H9 (cell line): Measurements from ENCODE around the gene COTL1. TPM values are rescaled to one million over a fixed set of nuclear protein-coding genes. Genes with fewer than 3 reads are reported as not detected.

Source experiments
- DNase-seq: peaks from one replicate; pipeline ENCODE4 v3.0.0-alpha.2; 2017
- H2AFZ ChIP-seq: one replicate; pipeline ENCODE4 v1.6.1; 2013; ENCODE audit warnings: mild to moderate bottlenecking, low read length, control low read depth, moderate library complexity
- H2AK5ac ChIP-seq: 2 replicates; pipeline ENCODE4 v1.6.1; 2013; ENCODE audit warnings: low read length, control low read depth, mixed read lengths; ENCODE audit not compliant: insufficient read length
- H2BK120ac ChIP-seq: one replicate; pipeline ENCODE4 v1.6.1; 2013; ENCODE audit warnings: low read depth, mild to moderate bottlenecking, low read length, control low read depth, inconsistent platforms; ENCODE audit not compliant: poor library complexity, severe bottlenecking
- H2BK12ac ChIP-seq: 2 replicates; pipeline ENCODE4 v1.6.1; 2013; ENCODE audit warnings: low read length, control low read depth, mixed read lengths, low read depth; ENCODE audit not compliant: insufficient read length
- H2BK15ac ChIP-seq: 2 replicates; pipeline ENCODE4 v1.6.1; 2013; ENCODE audit warnings: low read depth, low read length, control low read depth
- H2BK20ac ChIP-seq: one replicate; pipeline ENCODE4 v1.6.1; 2013; ENCODE audit warnings: low read depth, mild to moderate bottlenecking, low read length, control low read depth, inconsistent platforms; ENCODE audit not compliant: poor library complexity, severe bottlenecking
- H2BK5ac ChIP-seq: 2 replicates; pipeline ENCODE4 v1.6.1; 2013; ENCODE audit warnings: low read length, control low read depth, mixed read lengths; ENCODE audit not compliant: insufficient read length
- H3K14ac ChIP-seq: 2 replicates; pipeline ENCODE4 v1.6.1; 2013; ENCODE audit warnings: low read length, control low read depth; ENCODE audit not compliant: insufficient read depth
- H3K18ac ChIP-seq: 2 replicates; pipeline ENCODE4 v1.6.1; 2013; ENCODE audit warnings: low read depth, mild to moderate bottlenecking, mixed read lengths, low read length, control low read depth; ENCODE audit not compliant: insufficient read length
- H3K23ac ChIP-seq: 2 replicates; pipeline ENCODE4 v1.6.1; 2013; ENCODE audit warnings: low read length, control low read depth, mixed read lengths, low read depth; ENCODE audit not compliant: insufficient read length
- H3K23me2 ChIP-seq: 2 replicates; pipeline ENCODE4 v1.6.1; 2013; ENCODE audit warnings: low read depth, mild to moderate bottlenecking, mixed read lengths, low read length, control low read depth; ENCODE audit not compliant: insufficient read length, poor library complexity, severe bottlenecking
- H3K27ac ChIP-seq: 2 replicates; pipeline ENCODE4 v1.5.1; 2013; ENCODE audit warnings: low read length, control low read depth, mixed read lengths, low read depth; ENCODE audit not compliant: insufficient read length
- H3K27me3 ChIP-seq: 2 replicates; pipeline ENCODE4 v1.6.1; 2013; ENCODE audit warnings: low read length, control low read depth, inconsistent platforms; ENCODE audit not compliant: insufficient read depth
- H3K4ac ChIP-seq: 2 replicates; pipeline ENCODE4 v1.6.1; 2013; ENCODE audit warnings: low read depth, mild to moderate bottlenecking, control low read depth, inconsistent platforms, low read length, moderate library complexity
- H3K4me1 ChIP-seq: 2 replicates; pipeline ENCODE4 v1.6.1; 2013; ENCODE audit warnings: low read length, control low read depth, inconsistent platforms; ENCODE audit not compliant: insufficient read depth
- H3K4me2 ChIP-seq: 2 replicates; pipeline ENCODE4 v1.6.1; 2013; ENCODE audit warnings: low read length, control low read depth, mixed read lengths; ENCODE audit not compliant: insufficient read length, insufficient read depth
- H3K56ac ChIP-seq: 2 replicates; pipeline ENCODE4 v1.6.1; 2013; ENCODE audit warnings: low read depth, mild to moderate bottlenecking, mixed read lengths, low read length, control low read depth; ENCODE audit not compliant: insufficient read length
- H3K79me1 ChIP-seq: 2 replicates; pipeline ENCODE4 v1.6.1; 2013; ENCODE audit warnings: low read depth, mild to moderate bottlenecking, moderate library complexity, low read length, control low read depth, inconsistent platforms; ENCODE audit not compliant: insufficient read depth, poor library complexity, severe bottlenecking
- H3K79me2 ChIP-seq: 2 replicates; pipeline ENCODE4 v1.6.1; 2013; ENCODE audit warnings: low read length, control low read depth, inconsistent platforms; ENCODE audit not compliant: insufficient read depth
- H3K9ac ChIP-seq: 2 replicates; pipeline ENCODE4 v1.6.1; 2013; ENCODE audit warnings: low read length, control low read depth, mixed read lengths; ENCODE audit not compliant: insufficient read length; ENCODE audit errors: extremely low read depth
- H3K9me3 ChIP-seq: one replicate; pipeline ENCODE4 v1.6.1; 2013; ENCODE audit warnings: low read depth, low read length, inconsistent platforms; ENCODE audit not compliant: control insufficient read depth
- H3T11ph ChIP-seq: one replicate; pipeline ENCODE4 v1.6.1; 2013; ENCODE audit warnings: mild to moderate bottlenecking, low read length, control low read depth, inconsistent platforms
- H4K20me1 ChIP-seq: one replicate; pipeline ENCODE4 v1.6.1; 2013; ENCODE audit not compliant: control insufficient read depth, insufficient read length, insufficient read depth
- H4K5ac ChIP-seq: 2 replicates; pipeline ENCODE4 v1.6.1; 2013; ENCODE audit warnings: low read depth, mild to moderate bottlenecking, mixed read lengths, low read length, control low read depth; ENCODE audit not compliant: insufficient read length
- H4K8ac ChIP-seq: replicated peaks from 2 replicates; pipeline ENCODE4 v1.6.1; 2013; ENCODE audit warnings: low read length, control low read depth, mixed read lengths, low read depth; ENCODE audit not compliant: insufficient read length
- H4K91ac ChIP-seq: 2 replicates; pipeline ENCODE4 v1.6.1; 2013; ENCODE audit warnings: low read depth, mild to moderate bottlenecking, moderate library complexity, mixed read lengths, low read length, control low read depth; ENCODE audit not compliant: insufficient read length
- H3K27ac Mint-ChIP-seq, 3 experiments: 2 replicates in 2 of 3; 3 replicates in 1 of 3; pipeline ENCODE4 v1.8.0; 2020 to 2021; ENCODE audit warnings: mixed read lengths in 3 of 3, mild to moderate bottlenecking in 1 of 3, moderate library complexity in 1 of 3
- H3K27me3 Mint-ChIP-seq: 2 replicates; pipeline ENCODE4 v1.8.0; 2021; ENCODE audit warnings: low read depth, mild to moderate bottlenecking, moderate library complexity, mixed read lengths
- H3K36me3 Mint-ChIP-seq, 3 experiments: 2 replicates in 2 of 3; 3 replicates in 1 of 3; pipeline ENCODE4 v1.8.0; 2020 to 2021; ENCODE audit warnings: low read depth in 3 of 3, mixed read lengths in 3 of 3; ENCODE audit not compliant: insufficient read depth in 1 of 3
- H3K4me1 Mint-ChIP-seq, 2 experiments: 2 replicates each; pipeline ENCODE4 v1.8.0; 2020; ENCODE audit warnings: mixed read lengths in 2 of 2
- H3K4me3 Mint-ChIP-seq, 2 experiments: 2 replicates in 1 of 2; 3 replicates in 1 of 2; pipeline ENCODE4 v1.8.0; 2020 to 2021; ENCODE audit warnings: mild to moderate bottlenecking in 2 of 2, mixed read lengths in 2 of 2, moderate library complexity in 1 of 2
- H3K9me3 Mint-ChIP-seq, 2 experiments: 2 replicates in 1 of 2; 3 replicates in 1 of 2; pipeline ENCODE4 v1.8.0; 2020; ENCODE audit warnings: mild to moderate bottlenecking in 2 of 2, mixed read lengths in 2 of 2, moderate library complexity in 1 of 2
- WGBS: extraction: QIAGEN DNeasy Blood & Tissue Kit; methylation state at CpG from one replicate; pipeline ENCODE4 v1.1.7; 2013; ENCODE audit warnings: missing lambda C conversion rate, low lambda C conversion rate, mixed read lengths; ENCODE audit not compliant: insufficient read length; ENCODE audit errors: extremely low coverage; 5-methylcytosine and 5-hydroxymethylcytosine counted together
- total RNA-seq: library from RNA; stranded (reverse); gene quantifications from 2 replicates; pipeline ENCODE4 v1.2.1, GENCODE V29; 2021
- TF ChIP-seq, protein P1 (sequence below): fragments of 200-600 bp; sonication (generic); conservative IDR thresholded peaks from 3 replicates; pipeline ENCODE4 v1.8.0; 2021; ENCODE audit warnings: antibody characterized with exemption, mild to moderate bottlenecking

COTL1 gene
- total RNA-seq, 1 experiment from 2014 or later: 81.4 TPM

DNA sequence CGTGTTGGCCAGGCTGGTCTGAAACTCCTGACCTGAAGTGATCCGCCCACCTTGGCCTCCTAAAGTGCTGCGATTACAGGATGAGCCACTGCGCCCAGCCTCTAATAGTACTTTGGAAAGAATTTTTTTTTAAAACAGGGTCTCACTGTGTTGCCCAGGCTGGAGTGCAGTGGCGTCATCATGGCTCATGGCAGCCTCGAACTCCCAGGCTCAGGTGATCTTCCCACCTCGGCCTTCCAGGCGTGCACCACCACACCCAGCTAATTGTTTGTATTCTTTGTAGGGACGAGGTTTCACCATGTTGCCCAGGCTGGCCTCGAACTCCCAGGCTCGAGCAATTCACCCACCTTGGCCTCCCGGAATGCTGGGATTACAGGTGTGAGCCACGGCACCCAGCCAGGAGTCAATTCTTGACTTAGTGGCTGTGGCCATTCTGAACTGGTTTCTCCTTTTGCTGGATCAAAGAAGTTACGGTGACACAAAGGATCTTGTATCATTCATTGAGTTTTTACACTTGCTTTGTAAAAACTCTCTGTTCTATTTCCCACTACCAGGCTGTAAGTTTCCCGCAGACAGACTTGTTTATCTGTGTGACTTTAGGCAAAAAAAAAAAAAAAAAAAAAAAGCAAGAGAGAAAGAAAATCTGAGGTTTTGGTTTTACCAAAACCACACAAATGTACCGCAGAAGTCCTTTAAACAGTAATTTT lies 12.7 kb upstream of the COTL1 start:
- Histone ChIP-seq H2AFZ (no peak overlapping the region), H3K14ac (no peak overlapping the region), H4K91ac (no peak overlapping the region), H2BK15ac (no peak overlapping the region), H3K23ac (no peak overlapping the region), H2AK5ac (no peak overlapping the region), H3K4me1 (no peaks in the 10 kb centered on the region; the same call in 1 of the 2 replicates), H3K27me3 (no peaks in the 10 kb centered on the region), H3K4me2 (no peak overlapping the region), H2BK120ac (no peak overlapping the region), H3K56ac (no peak overlapping the region), H3K18ac (no peak overlapping the region), H4K8ac (no peak overlapping the region), H3K9me3 (no peaks in the 10 kb centered on the region), H2BK20ac (no peak overlapping the region), H3K4ac (no peak overlapping the region), H3K23me2 (no peaks in the 10 kb centered on the region), H2BK12ac (no peak overlapping the region), H4K5ac (no peak overlapping the region), H4K20me1 (no peaks in the 10 kb centered on the region), H3K27ac (no peak overlapping the region), H3K9ac (no peak overlapping the region), H3K79me2 (no peaks in the 10 kb centered on the region), H3K79me1 (no peaks in the 10 kb centered on the region), H2BK5ac (no peak overlapping the region), H3T11ph (no peak overlapping the region)
- DNase-seq: no peak
- H3K4me3 Mint-ChIP-seq: no peak overlapping the region
- no CpG with 5 or more reads among the region's 16 CpGs for WGBS
- no peak overlapping the region for H3K27ac Mint-ChIP-seq
- TF ChIP-seq, protein P1, sequence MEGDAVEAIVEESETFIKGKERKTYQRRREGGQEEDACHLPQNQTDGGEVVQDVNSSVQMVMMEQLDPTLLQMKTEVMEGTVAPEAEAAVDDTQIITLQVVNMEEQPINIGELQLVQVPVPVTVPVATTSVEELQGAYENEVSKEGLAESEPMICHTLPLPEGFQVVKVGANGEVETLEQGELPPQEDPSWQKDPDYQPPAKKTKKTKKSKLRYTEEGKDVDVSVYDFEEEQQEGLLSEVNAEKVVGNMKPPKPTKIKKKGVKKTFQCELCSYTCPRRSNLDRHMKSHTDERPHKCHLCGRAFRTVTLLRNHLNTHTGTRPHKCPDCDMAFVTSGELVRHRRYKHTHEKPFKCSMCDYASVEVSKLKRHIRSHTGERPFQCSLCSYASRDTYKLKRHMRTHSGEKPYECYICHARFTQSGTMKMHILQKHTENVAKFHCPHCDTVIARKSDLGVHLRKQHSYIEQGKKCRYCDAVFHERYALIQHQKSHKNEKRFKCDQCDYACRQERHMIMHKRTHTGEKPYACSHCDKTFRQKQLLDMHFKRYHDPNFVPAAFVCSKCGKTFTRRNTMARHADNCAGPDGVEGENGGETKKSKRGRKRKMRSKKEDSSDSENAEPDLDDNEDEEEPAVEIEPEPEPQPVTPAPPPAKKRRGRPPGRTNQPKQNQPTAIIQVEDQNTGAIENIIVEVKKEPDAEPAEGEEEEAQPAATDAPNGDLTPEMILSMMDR: no peak
- H3K9me3 Mint-ChIP-seq: no peaks in the 10 kb centered on the region
- H3K27me3 Mint-ChIP-seq: no peaks in the 10 kb centered on the region; the same call in 1 of the 2 replicates
- no peaks in the 10 kb centered on the region for H3K36me3 Mint-ChIP-seq
- H3K4me1 Mint-ChIP-seq: peaks cover 5 to 19% of the 10 kb centered on the region in 2 experiments
